Upper lobe of right lung (tissue), 1 donor: ENCODE data around the gene SEC14L3. TPM values are rescaled to one million over a fixed set of nuclear protein-coding genes. Genes with fewer than 3 reads are reported as not detected.

ENCODE experiments used
- ATAC-seq: fragments of 200-7000 bp; cut with Tn5 transposase; one replicate; pipeline ENCODE4 v1.9.1; 2020; ENCODE audit warnings: mild to moderate bottlenecking, moderate library complexity
- DNase-seq: peaks from one replicate; pipeline ENCODE4 v3.0.0-alpha.2; 2020
- H3K27ac ChIP-seq: fragments of 200-600 bp; one replicate; pipeline ENCODE4 v1.8.0; 2022
- H3K27me3 ChIP-seq: fragments of 200-600 bp; one replicate; pipeline ENCODE4 v1.8.0; 2022; ENCODE audit warnings: mild to moderate bottlenecking
- H3K36me3 ChIP-seq: fragments of 200-600 bp; one replicate; pipeline ENCODE4 v1.8.0; 2022
- H3K4me1 ChIP-seq: fragments of 200-600 bp; one replicate; pipeline ENCODE4 v1.8.0; 2022
- H3K4me3 ChIP-seq: fragments of 200-600 bp; one replicate; pipeline ENCODE4 v1.8.0; 2022; ENCODE audit warnings: mild to moderate bottlenecking
- H3K9me3 ChIP-seq: fragments of 200-600 bp; one replicate; pipeline ENCODE4 v1.8.0; 2022
- CTCF ChIP-seq: fragments of 200-600 bp; IDR thresholded peaks from one replicate; pipeline ENCODE4 v1.8.0; 2022; ENCODE audit warnings: antibody characterized with exemption
- intact Hi-C: fragments of 100-400 bp; cut with DNase I; formaldehyde crosslinking; loops from one replicate; pipeline ENCODE4 v1.11.0; 2022
- long read RNA-seq: library from polyadenylated mRNA; unstranded; transcript quantifications from one replicate; pipeline ENCODE4 v2.0.0, GENCODE V29; 2021
- total RNA-seq: library from RNA; stranded (reverse); fragmentation: NEBNext Ultra II Directional; extraction: Animal tissue kit (Norgen Biotek cat#: 25700); gene quantifications from one replicate; pipeline ENCODE4 v1.2.1, GENCODE V29; 2021
- donor health status: DM: no; HTN: yes; CAD: no; lungs with severe emphysema.

Gene SEC14L3
- not detected for total RNA-seq
- long read RNA-seq, result 0 reads

- no peak within 1 kb of the TSS for H3K27ac ChIP-seq
- DNase-seq (no peak), ATAC-seq (peak; percentile 26)
- no peaks in the 10 kb centered on the region for H3K36me3 ChIP-seq
- H3K27me3 ChIP-seq, result peaks cover 4% of the 10 kb centered on the region
- H3K4me3 ChIP-seq, result no peak within 1 kb of the TSS
- H3K4me1 ChIP-seq, result no peaks in the 10 kb centered on the region
- H3K9me3 ChIP-seq, result no peaks in the 10 kb centered on the region
- no peak for TF ChIP-seq CTCF
- intact Hi-C loops, result no loop called here
Measured at GRCh38 chr22:30471616-30472318, at the start of gene SEC14L3. Gene SEC14L3 (minus strand): TSS chr22:30472017. CDS start chr22:30471958, 59 bp downstream.

- H3K9me3 ChIP-seq, result no peaks in the 10 kb centered on the region
- TF ChIP-seq CTCF, result no peak
- intact Hi-C loops, result no loop called here
- ATAC-seq (no peak), DNase-seq (no peak)
- H3K36me3 ChIP-seq, result no peaks in the 10 kb centered on the region
- no peaks in the 10 kb centered on the region for H3K4me1 ChIP-seq
- H3K27me3 ChIP-seq, result no peaks in the 10 kb centered on the region
- H3K4me3 ChIP-seq, result no peak overlapping the region
- H3K27ac ChIP-seq, result no peak overlapping the region
Measured at GRCh38 chr22:30519842-30520425, 48.1 kb upstream of the SEC14L3 start.

DNA sequence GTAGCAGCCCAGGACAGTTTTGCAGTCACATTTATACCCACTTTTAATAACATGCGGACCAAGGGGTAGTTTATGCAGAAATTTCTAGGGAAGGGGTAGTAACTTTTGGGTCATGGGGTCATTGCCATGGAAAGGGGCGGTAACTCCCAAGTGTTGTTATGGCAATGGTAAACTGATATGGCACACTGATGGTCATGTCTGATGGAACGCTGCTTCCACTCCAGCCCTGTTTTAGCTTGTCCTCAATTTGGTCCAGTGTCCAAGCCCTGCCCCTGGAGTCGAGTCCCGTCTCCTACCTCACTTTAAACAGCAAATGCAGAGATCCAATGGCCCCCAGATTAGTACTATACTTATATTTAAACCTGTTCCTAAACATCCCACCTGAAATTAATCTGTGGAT, 44.9 kb upstream of the SEC14L3 start:
- DNase-seq, result no peak
- ATAC-seq, result no peak
- intact Hi-C loops, result no loop called here
- TF ChIP-seq CTCF, result no peak
- H3K4me1 ChIP-seq, result no peaks in the 10 kb centered on the region
- no peaks in the 10 kb centered on the region for H3K27me3 ChIP-seq
- H3K4me3 ChIP-seq, result no peak overlapping the region
- no peaks in the 10 kb centered on the region for H3K9me3 ChIP-seq
- no peaks in the 10 kb centered on the region for H3K36me3 ChIP-seq
- H3K27ac ChIP-seq, result no peak overlapping the region

DNA sequence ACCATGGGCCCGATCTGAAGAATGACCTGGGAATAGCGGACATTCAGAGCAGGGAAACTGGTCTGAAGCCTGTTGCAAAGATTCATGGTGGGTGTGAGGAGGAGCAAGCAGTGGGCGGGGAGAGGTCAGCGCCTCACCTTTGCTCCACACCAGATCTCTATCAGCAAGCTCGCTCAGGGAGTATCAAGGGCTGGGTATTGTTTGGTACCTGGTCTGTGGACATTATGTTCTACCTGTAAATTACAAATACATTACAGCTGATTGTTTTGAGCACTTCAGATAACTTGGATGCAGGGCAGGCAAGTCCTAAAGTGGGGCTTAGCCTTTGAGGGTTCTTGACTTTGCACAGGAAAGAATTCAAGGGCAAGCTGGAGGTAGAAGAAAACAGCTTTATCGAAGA, 44.5 kb upstream of the SEC14L3 start:
- H3K27ac ChIP-seq, result no peak overlapping the region
- ATAC-seq (peak; percentile 53), DNase-seq (no peak)
- no peaks in the 10 kb centered on the region for H3K27me3 ChIP-seq
- H3K4me3 ChIP-seq, result no peak overlapping the region
- no peaks in the 10 kb centered on the region for H3K9me3 ChIP-seq
- TF ChIP-seq CTCF, result no peak
- H3K36me3 ChIP-seq, result no peaks in the 10 kb centered on the region
- intact Hi-C loops, result no loop called here
- no peaks in the 10 kb centered on the region for H3K4me1 ChIP-seq

DNA sequence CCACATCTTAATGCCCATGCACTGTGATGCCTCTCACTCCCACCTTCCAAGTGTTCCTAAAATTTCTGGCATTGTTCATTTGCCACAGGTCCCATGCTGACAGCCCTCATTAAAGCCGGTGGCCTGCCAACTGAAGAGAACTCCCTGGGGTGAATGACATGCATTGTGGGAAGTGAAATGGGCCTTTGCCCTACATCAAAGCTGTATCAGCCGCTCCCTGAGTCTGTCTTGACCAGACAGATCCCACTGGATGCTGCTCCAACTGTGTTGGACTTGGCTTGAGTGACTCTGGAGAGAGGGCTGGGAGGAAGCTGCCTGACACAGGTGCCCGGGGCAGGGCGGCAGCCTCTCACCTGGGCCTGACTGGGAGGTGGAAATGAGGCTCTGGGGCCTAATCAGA, 42.4 kb upstream of the SEC14L3 start:
- H3K27me3 ChIP-seq, result no peaks in the 10 kb centered on the region
- no peak for ATAC-seq
- no peak for DNase-seq
- H3K27ac ChIP-seq, result no peak overlapping the region
- H3K36me3 ChIP-seq, result no peaks in the 10 kb centered on the region
- TF ChIP-seq CTCF, result no peak
- H3K4me1 ChIP-seq, result no peaks in the 10 kb centered on the region
- H3K9me3 ChIP-seq, result no peaks in the 10 kb centered on the region
- intact Hi-C loops, result no loop called here
- no peak overlapping the region for H3K4me3 ChIP-seq
